A549 (cell line): ENCODE measurements around the gene PCNX3.

Experiments used
- CHD2 ChIP-seq: fragments of 150-350 bp; IDR thresholded peaks from 2 replicates; pipeline ENCODE4 v1.6.1; 2014; ENCODE audit warnings: low read length; ENCODE audit not compliant: partially characterized antibody
- EHMT2 ChIP-seq: fragments of 200-600 bp; sonication (generic); IDR thresholded peaks from 2 replicates; pipeline ENCODE4 v1.6.1; 2016; ENCODE audit warnings: antibody characterized with exemption, low read depth, mild to moderate bottlenecking, moderate library complexity
- NPAS2 ChIP-seq: fragments of 250-450 bp; sonication (Bioruptor Pico); IDR thresholded peaks from 2 replicates; pipeline ENCODE4 v1.8.0; 2022; ENCODE audit warnings: mild to moderate bottlenecking, moderate library complexity, borderline replicate concordance
- SMC3 ChIP-seq: fragments of >200 bp; sonication (Bioruptor Twin); formaldehyde crosslinking; IDR thresholded peaks from 3 replicates; pipeline ENCODE4 v1.6.1; 2018; ENCODE audit warnings: inconsistent platforms
- USF2 ChIP-seq: fragments of 450-650 bp; IDR thresholded peaks from 2 replicates; pipeline ENCODE4 v1.6.1; 2014; ENCODE audit warnings: antibody characterized with exemption
- TF ChIP-seq, protein P1 (sequence below): fragments of >200 bp; sonication (Bioruptor Twin); formaldehyde crosslinking; IDR thresholded peaks from 3 replicates; pipeline ENCODE4 v1.5.1; 2016

GRCh38 chr11:65654375-65655349, 39.1 kb downstream of the PCNX3 start:
- TF ChIP-seq, protein P1, sequence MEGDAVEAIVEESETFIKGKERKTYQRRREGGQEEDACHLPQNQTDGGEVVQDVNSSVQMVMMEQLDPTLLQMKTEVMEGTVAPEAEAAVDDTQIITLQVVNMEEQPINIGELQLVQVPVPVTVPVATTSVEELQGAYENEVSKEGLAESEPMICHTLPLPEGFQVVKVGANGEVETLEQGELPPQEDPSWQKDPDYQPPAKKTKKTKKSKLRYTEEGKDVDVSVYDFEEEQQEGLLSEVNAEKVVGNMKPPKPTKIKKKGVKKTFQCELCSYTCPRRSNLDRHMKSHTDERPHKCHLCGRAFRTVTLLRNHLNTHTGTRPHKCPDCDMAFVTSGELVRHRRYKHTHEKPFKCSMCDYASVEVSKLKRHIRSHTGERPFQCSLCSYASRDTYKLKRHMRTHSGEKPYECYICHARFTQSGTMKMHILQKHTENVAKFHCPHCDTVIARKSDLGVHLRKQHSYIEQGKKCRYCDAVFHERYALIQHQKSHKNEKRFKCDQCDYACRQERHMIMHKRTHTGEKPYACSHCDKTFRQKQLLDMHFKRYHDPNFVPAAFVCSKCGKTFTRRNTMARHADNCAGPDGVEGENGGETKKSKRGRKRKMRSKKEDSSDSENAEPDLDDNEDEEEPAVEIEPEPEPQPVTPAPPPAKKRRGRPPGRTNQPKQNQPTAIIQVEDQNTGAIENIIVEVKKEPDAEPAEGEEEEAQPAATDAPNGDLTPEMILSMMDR, result no peak
- TF ChIP-seq USF2 (no peak), SMC3 (no peak), NPAS2 (CRISPR knock-in tag) (no peak), CHD2 (no peak), EHMT2 (no peak)
